HCT116 (cell line): ENCODE results near the gene MSLN. TPM values are rescaled to one million over a fixed set of nuclear protein-coding genes. Genes with fewer than 3 reads are reported as not detected.
"Not testable (repeated sequence)": the region's sequence is repeated elsewhere in the genome, so short reads cannot be mapped to it uniquely, and the experiment has no call there.

Experiments
- ATAC-seq: fragments of 200-7000 bp; cut with Tn5 transposase; 2 replicates; pipeline ENCODE4 v1.9.1; 2020; ENCODE audit warnings: mild to moderate bottlenecking, moderate library complexity
- BruUV-seq: library from RNA; stranded (reverse); fragments of 400-500 nt; replicated peaks from 2 replicates; lab custom pipeline; 2021; lab: Mats Ljungman, UMichigan
- CTCF ChIA-PET: fragments of 300-600 bp; sonication (Branson Sonifier 250); formaldehyde crosslinking; loops from one replicate; lab custom pipeline; 2021; ENCODE audit warnings: antibody characterized with exemption; lab: Charles Lee
- POLR2A ChIA-PET: fragments of 300-600, 350-600 bp; sonication (Branson Sonifier 250); formaldehyde crosslinking; loops from one replicate; lab custom pipeline; 2021; ENCODE audit warnings: antibody characterized with exemption; lab: Charles Lee
- RAD21 ChIA-PET, 2 experiments: fragments of 300-600 bp; sonication (Branson Sonifier 250); formaldehyde crosslinking; loops; one replicate each; lab custom pipeline; 2023; ENCODE audit warnings: low total read pairs in 2 of 2; ENCODE audit not compliant: uncharacterized antibody in 2 of 2, unreplicated experiment in 2 of 2, low non-redundant PET in 1 of 2; lab: Charles Lee
- DNase-seq: peaks from one replicate; pipeline ENCODE4 v3.0.0-alpha.2; 2010; ENCODE audit warnings: low read depth, low spot score
- H2AFZ ChIP-seq: fragments of 200-600 bp; shearing (Covaris generic), sonication (generic); 2 replicates; pipeline ENCODE4 v1.6.1; 2017; ENCODE audit warnings: low read depth, mixed run types, mixed read lengths, antibody characterized with exemption, low read length; ENCODE audit not compliant: poor library complexity, severe bottlenecking
- H3K27ac ChIP-seq: 2 replicates; pipeline ENCODE4 v1.5.1; 2012; ENCODE audit warnings: low read depth, low read length
- H3K27me3 ChIP-seq: fragments of 200-600 bp; sonication (generic); 2 replicates; pipeline ENCODE4 v1.6.1; 2016; ENCODE audit warnings: mixed run types, low read length, mixed read lengths; ENCODE audit not compliant: insufficient read depth
- H3K36me3 ChIP-seq, 2 experiments: fragments of 200-500 bp in 1 of 2; fragments of 200-600 bp in 1 of 2; sonication (Bioruptor generic) in 1 of 2; sonication (generic) in 1 of 2; 2 replicates each; pipeline versions ENCODE4 v1.5.1 to v1.6.1; 2014 to 2016; ENCODE audit warnings: low read length in 2 of 2, inconsistent platforms in 1 of 2, mixed read lengths in 1 of 2, mixed run types in 1 of 2; ENCODE audit not compliant: insufficient read depth in 2 of 2, control insufficient read depth in 1 of 2
- H3K4me1 ChIP-seq, 2 experiments: fragments of 200-600 bp in 1 of 2; sonication (generic) in 1 of 2; 2 replicates each; pipeline versions ENCODE4 v1.5.1 to v1.6.1; 2012 to 2017; ENCODE audit warnings: low read length in 2 of 2, inconsistent platforms in 1 of 2, mild to moderate bottlenecking in 1 of 2, mixed read lengths in 1 of 2, mixed run types in 1 of 2, moderate library complexity in 1 of 2; ENCODE audit not compliant: insufficient read depth in 2 of 2, control insufficient read depth in 1 of 2
- H3K4me2 ChIP-seq: fragments of 200-600 bp; sonication (generic); 2 replicates; pipeline ENCODE4 v1.6.1; 2017; ENCODE audit warnings: mixed run types, low read length, mixed read lengths
- H3K4me3 ChIP-seq, 2 experiments: fragments of 200-600 bp in 1 of 2; sonication (generic) in 1 of 2; replicated peaks in 1 of 2; 2 replicates each; pipeline ENCODE4 v1.5.1; 2011 to 2016; ENCODE audit warnings: low read length in 2 of 2, control low read depth in 1 of 2, low read depth in 1 of 2, mild to moderate bottlenecking in 1 of 2, mixed read lengths in 1 of 2, mixed run types in 1 of 2
- H3K79me2 ChIP-seq: fragments of 200-600 bp; sonication (generic); 2 replicates; pipeline ENCODE4 v1.6.1; 2017; ENCODE audit warnings: mild to moderate bottlenecking, mixed run types, low read length, moderate library complexity, mixed read lengths; ENCODE audit not compliant: insufficient read depth
- H3K9ac ChIP-seq: fragments of 200-600 bp; sonication (generic); 2 replicates; pipeline ENCODE4 v1.6.1; 2016; ENCODE audit warnings: low read length, mixed read lengths
- H3K9me2 ChIP-seq: fragments of 200-600 bp; sonication (generic), shearing (Covaris generic); 2 replicates; pipeline ENCODE4 v1.6.1; 2017; ENCODE audit warnings: mixed run types, mild to moderate bottlenecking, moderate library complexity; ENCODE audit not compliant: insufficient read depth
- H3K9me3 ChIP-seq, 2 experiments: fragments of 200-500 bp in 1 of 2; fragments of 200-600 bp in 1 of 2; sonication (Bioruptor generic) in 1 of 2; sonication (generic) in 1 of 2; 2 replicates each; pipeline ENCODE4 v1.6.1; 2014 to 2017; ENCODE audit warnings: low read length in 2 of 2, mixed read lengths in 2 of 2, inconsistent platforms in 1 of 2, low read depth in 1 of 2, mild to moderate bottlenecking in 1 of 2, mixed run types in 1 of 2, moderate library complexity in 1 of 2; ENCODE audit not compliant: control insufficient read depth in 1 of 2, insufficient read depth in 1 of 2
- H4K20me1 ChIP-seq: fragments of 200-600 bp; sonication (generic), shearing (Covaris generic); 2 replicates; pipeline ENCODE4 v1.6.1; 2017; ENCODE audit warnings: mixed run types, mild to moderate bottlenecking, moderate library complexity; ENCODE audit not compliant: insufficient read depth
- CBX3 ChIP-seq: IDR thresholded peaks from 2 replicates; pipeline ENCODE4 v1.6.1; 2012; ENCODE audit warnings: low read depth
- EGR1 ChIP-seq: IDR thresholded peaks from 2 replicates; pipeline ENCODE4 v1.6.1; 2012; ENCODE audit warnings: low read depth
- ELF1 ChIP-seq: IDR thresholded peaks from 2 replicates; pipeline ENCODE4 v1.6.1; 2012; ENCODE audit warnings: low read depth, borderline replicate concordance
- EZH2 ChIP-seq: fragments of 200-600 bp; sonication (generic); IDR thresholded peaks from 2 replicates; pipeline ENCODE4 v1.6.1; 2017; ENCODE audit warnings: antibody characterized with exemption, mixed run types
- EZH2phosphoT487 ChIP-seq: fragments of 200-600 bp; IDR thresholded peaks from 2 replicates; pipeline ENCODE4 v1.6.1; 2018; ENCODE audit warnings: antibody characterized with exemption, borderline replicate concordance
- POLR2A ChIP-seq: IDR thresholded peaks from 2 replicates; pipeline ENCODE4 v1.7.0; 2011; ENCODE audit warnings: borderline replicate concordance; ENCODE audit not compliant: insufficient read depth, insufficient read length; ENCODE audit errors: extremely low read depth
- POLR2AphosphoS5 ChIP-seq: IDR thresholded peaks from 2 replicates; pipeline ENCODE4 v1.6.1; 2011; ENCODE audit warnings: mild to moderate bottlenecking, low read depth, low read length, moderate library complexity
- SIN3A ChIP-seq: IDR thresholded peaks from 2 replicates; pipeline ENCODE4 v1.6.1; 2012; ENCODE audit warnings: low read depth
- SP1 ChIP-seq: IDR thresholded peaks from 2 replicates; pipeline ENCODE4 v1.6.1; 2012; ENCODE audit warnings: low read depth
- TCF7L2 ChIP-seq: IDR thresholded peaks from 2 replicates; pipeline ENCODE4 v1.7.0; 2011; ENCODE audit warnings: borderline replicate concordance, inconsistent platforms; ENCODE audit not compliant: insufficient read depth, insufficient read length; ENCODE audit errors: extremely low read depth
- ZFX ChIP-seq: fragments of 450-650 bp; IDR thresholded peaks from 2 replicates; pipeline ENCODE4 v1.6.1; 2017
- ZNF274 ChIP-seq: fragments of 200-500 bp; sonication (Bioruptor generic); IDR thresholded peaks from 2 replicates; pipeline ENCODE4 v1.6.1; 2014; ENCODE audit warnings: mild to moderate bottlenecking, low read depth, low read length, inconsistent platforms
- intact Hi-C: fragments of 100-400 bp; cut with micrococcal nuclease; formaldehyde crosslinking; loops from 2 replicates; pipeline ENCODE4 v1.10.0; 2022
- total RNA-seq: library from RNA; stranded (reverse); gene quantifications from one replicate; pipeline ENCODE4 v1.2.1, GENCODE V29; 2021; ENCODE audit not compliant: unreplicated experiment
- TF ChIP-seq, protein P1 (sequence below), 3 experiments: fragments of 200-600 bp in 1 of 3; sonication (generic) in 1 of 3; IDR thresholded peaks in 2 of 3; conservative IDR thresholded peaks in 1 of 3; 2 replicates each; pipeline ENCODE4 v1.5.1; 2012 to 2017; ENCODE audit warnings: low read depth in 2 of 3, low read length in 2 of 3, antibody characterized with exemption in 1 of 3, borderline replicate concordance in 1 of 3, control low read depth in 1 of 3, mild to moderate bottlenecking in 1 of 3, mixed read lengths in 1 of 3, mixed run types in 1 of 3, moderate library complexity in 1 of 3; ENCODE audit not compliant: insufficient read depth in 1 of 3
- TF ChIP-seq, protein P2 (sequence below): IDR thresholded peaks from 2 replicates; pipeline ENCODE4 v1.6.1; 2012

The MSLN gene
- total RNA-seq, 1 experiment from 2014 or later: 40.9 TPM

DNA sequence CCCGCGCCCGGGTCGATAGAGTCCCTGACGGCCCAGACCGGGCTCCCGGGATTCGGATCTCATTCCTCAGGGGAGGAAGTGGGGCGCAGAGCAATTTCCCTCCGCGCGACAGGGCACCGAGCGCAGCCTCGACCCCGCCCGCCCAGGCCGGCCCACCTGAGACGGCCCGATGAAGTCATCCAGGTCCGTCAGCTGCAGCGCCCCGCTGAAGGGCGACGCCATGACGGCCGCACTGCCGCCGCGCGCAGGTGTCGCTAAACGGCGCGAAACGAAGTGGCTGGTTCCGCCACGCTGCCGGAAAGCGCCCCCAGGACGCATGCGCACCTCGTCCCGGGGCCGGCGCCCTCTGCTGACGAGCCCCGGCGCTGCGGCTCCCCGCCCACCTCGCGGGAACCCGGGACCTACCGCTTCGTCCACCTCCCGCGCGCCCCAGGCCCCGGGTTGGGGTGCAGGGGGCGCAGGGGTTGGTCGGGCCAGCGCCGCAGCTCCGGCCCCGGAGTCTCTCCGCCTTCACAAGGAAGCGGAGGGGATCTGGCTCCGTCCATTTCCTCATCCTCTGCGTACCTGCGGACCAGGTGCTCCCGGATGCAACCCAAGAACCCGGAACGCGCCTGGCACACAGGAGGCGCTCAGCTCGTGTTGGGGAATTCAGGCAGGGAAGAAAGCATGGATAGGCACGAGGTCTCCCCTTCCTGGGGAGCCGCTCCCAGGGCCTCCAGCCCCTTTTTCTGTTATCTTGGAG lies 19.6 kb upstream of the MSLN start, which contains the start of gene CIAO3 (continued):
- TF ChIP-seq EGR1: peak; percentile 67; the same call in 1 of the 2 replicates

DNA sequence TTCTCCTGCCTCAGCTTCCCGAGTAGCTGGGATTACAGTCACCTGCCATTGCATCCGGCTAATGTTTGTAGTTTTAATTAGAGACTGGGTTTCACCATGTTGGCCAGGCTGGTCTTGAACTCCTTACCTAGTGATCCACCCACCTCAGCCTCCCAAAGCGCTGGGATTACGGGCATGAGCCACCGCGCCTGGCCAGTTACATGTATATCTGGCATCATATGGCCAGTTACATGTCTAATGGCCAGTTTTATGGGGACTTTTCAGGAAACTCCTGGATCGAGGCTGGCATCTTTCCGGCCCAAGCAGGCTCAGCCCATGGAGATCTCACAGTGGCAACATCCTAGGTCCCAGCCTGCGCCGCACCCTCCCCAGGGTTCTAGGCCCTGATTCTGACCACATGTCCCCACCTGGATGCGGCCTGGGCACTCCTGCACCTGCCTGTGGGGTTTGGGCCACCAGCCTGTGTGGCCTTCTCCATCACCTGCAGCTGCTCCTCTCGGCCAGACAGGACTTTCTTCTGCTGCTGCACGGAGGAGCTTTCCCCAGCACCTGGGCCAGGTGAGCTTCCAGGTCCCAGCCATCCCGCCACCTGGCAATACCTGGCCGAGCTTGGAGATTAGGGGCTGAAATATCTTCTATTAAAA lies 18.4 kb upstream of the MSLN start:
- H3K9me2 ChIP-seq: no peaks in the 10 kb centered on the region
- peak overlapping the region; percentile 21; the same call in 1 of the 2 replicates for H3K9ac ChIP-seq
- POLR2A ChIA-PET: interaction anchor here (1.3 kb wide), 1 partner anchor 22 kb away, joined by 5 read pairs; no protein-coding TSS in a partner anchor
- no peaks in the 10 kb centered on the region for H3K9me3 ChIP-seq
- no peaks in the 10 kb centered on the region for H4K20me1 ChIP-seq
- peak overlapping the region; percentile 35; the same call in 1 of the 2 replicates for H3K4me2 ChIP-seq
- H3K27ac ChIP-seq: 0 out of 2 replicates have a peak overlapping the region, but pooled peaks have one; percentile 4
- ATAC-seq (no peak), DNase-seq (no peak)
- H3K79me2 ChIP-seq: peaks cover 12% of the 10 kb centered on the region; the same call in 1 of the 2 replicates
- H3K27me3 ChIP-seq: no peaks in the 10 kb centered on the region
- CTCF ChIA-PET: interaction anchor here (2.2 kb wide), 1 partner anchor 43 kb away, joined by 5 read pairs; no protein-coding TSS in a partner anchor
- no peak overlapping the region for H3K4me3 ChIP-seq
- H3K4me1 ChIP-seq: peaks cover 8 to 28% of the 10 kb centered on the region in 2 experiments
- no peak for TF ChIP-seq EZH2
- no peak for TF ChIP-seq TCF7L2
- TF ChIP-seq, protein P1, sequence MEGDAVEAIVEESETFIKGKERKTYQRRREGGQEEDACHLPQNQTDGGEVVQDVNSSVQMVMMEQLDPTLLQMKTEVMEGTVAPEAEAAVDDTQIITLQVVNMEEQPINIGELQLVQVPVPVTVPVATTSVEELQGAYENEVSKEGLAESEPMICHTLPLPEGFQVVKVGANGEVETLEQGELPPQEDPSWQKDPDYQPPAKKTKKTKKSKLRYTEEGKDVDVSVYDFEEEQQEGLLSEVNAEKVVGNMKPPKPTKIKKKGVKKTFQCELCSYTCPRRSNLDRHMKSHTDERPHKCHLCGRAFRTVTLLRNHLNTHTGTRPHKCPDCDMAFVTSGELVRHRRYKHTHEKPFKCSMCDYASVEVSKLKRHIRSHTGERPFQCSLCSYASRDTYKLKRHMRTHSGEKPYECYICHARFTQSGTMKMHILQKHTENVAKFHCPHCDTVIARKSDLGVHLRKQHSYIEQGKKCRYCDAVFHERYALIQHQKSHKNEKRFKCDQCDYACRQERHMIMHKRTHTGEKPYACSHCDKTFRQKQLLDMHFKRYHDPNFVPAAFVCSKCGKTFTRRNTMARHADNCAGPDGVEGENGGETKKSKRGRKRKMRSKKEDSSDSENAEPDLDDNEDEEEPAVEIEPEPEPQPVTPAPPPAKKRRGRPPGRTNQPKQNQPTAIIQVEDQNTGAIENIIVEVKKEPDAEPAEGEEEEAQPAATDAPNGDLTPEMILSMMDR (IDR thresholded peaks at IDR 0.05 in 2 of 3, conservative IDR thresholded peaks at IDR 0.05 in 1 of 3; ENCODE audit: borderline replicate concordance in 1 of 3, insufficient read depth in 1 of 3, low read depth in 2 of 3, low read length in 2 of 3): no peak
- TF ChIP-seq ZNF274: no peak
- TF ChIP-seq SP1: no peak
- TF ChIP-seq, protein P2, sequence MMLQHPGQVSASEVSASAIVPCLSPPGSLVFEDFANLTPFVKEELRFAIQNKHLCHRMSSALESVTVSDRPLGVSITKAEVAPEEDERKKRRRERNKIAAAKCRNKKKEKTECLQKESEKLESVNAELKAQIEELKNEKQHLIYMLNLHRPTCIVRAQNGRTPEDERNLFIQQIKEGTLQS: no peak
- no peak for TF ChIP-seq ZFX
- TF ChIP-seq CBX3: no peak
- no peak for TF ChIP-seq ELF1
- TF ChIP-seq EZH2phosphoT487: no peak
- no peak for TF ChIP-seq POLR2A
- TF ChIP-seq POLR2AphosphoS5: no peak
- TF ChIP-seq SIN3A: no peak
- intact Hi-C loops: no loop called here
- RAD21 ChIA-PET: interaction anchor here in 1 of 2 experiments (1.3 kb wide), 1 partner anchor 19 kb away, joined by 3 read pairs; no protein-coding TSS in a partner anchor
- peaks cover 0 to 4% of the 10 kb centered on the region in 2 experiments; a peak in 2 of 4 replicates for H3K36me3 ChIP-seq
- no TSS peak for BruUV-seq
- no peak overlapping the region for H2AFZ ChIP-seq

DNA sequence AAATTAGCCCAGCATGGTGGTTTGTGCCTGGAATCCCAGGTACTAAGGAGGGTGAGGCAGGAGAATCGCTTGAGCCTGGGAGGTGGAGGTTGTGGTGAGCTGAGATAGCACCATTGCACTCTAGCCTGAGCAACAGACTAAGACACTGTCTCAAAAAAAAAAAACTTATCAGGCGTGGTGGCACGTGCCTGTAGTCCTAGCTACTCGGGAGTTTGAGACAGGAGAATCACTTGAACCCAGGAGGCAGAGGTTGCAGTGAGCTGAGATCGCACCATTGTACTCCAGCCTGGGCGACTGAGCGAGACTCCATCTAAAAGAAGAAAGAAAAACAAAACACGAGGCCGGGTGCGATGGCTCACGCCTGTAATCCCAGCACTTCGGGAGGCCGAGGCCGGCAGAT lies 17.6 kb upstream of the MSLN start:
- BruUV-seq, H3K4me2 ChIP-seq, DNase-seq, H3K9me2 ChIP-seq, H2AFZ ChIP-seq, H3K36me3 ChIP-seq, H3K27ac ChIP-seq, ATAC-seq, intact Hi-C loops, H3K4me3 ChIP-seq, H3K27me3 ChIP-seq, H3K9ac ChIP-seq, H3K9me3 ChIP-seq, H4K20me1 ChIP-seq: not testable (repeated sequence)
- ChIA-PET POLR2A (interaction anchor here (1.5 kb wide), 1 partner anchor 18 kb away, joined by 3 read pairs; the partner anchor contains the start of gene MSLN), CTCF (interaction anchor here (0.6 to 2.2 kb wide), 3 partner anchors 31 to 360 kb away, joined by 3 to 5 read pairs (median 3); no protein-coding TSS in a partner anchor), RAD21 (interaction anchor here in 1 of 2 experiments (1.3 kb wide), 1 partner anchor 18 kb away, joined by 3 read pairs; no protein-coding TSS in a partner anchor)
- peaks cover 12% of the 10 kb centered on the region; the same call in 1 of the 2 replicates for H3K79me2 ChIP-seq
- H3K4me1 ChIP-seq: peaks cover 8 to 28% of the 10 kb centered on the region in 2 experiments
